ENCODE results near the gene EDA.

GRCh38 chrX:69969460-69969859, 353.5 kb downstream of the EDA start:
- TF ChIP-seq CTCF (IDR thresholded peaks at IDR 0.05) (no peak), POLR2A (IDR thresholded peaks at IDR 0.05) (no peak)

Measured in body of pancreas (tissue), 4 donors.